Karpas-422 (cell line): ENCODE measurements around the gene NBPF3. TPM values are rescaled to one million over a fixed set of nuclear protein-coding genes. Genes with fewer than 3 reads are reported as not detected.
"Not testable (repeated sequence)": the region's sequence is repeated elsewhere in the genome, so short reads cannot be mapped to it uniquely, and the experiment has no call there.

Source experiments
- DNase-seq: peaks from one replicate; pipeline ENCODE4 v3.0.0-alpha.2; 2015
- H2AFZ ChIP-seq: fragments of 200-600 bp; sonication (generic); 2 replicates; pipeline ENCODE4 v1.6.1; 2014; ENCODE audit warnings: antibody characterized with exemption, low read length, mixed read lengths
- H3K27ac ChIP-seq: fragments of 200-600 bp; sonication (generic); 2 replicates; pipeline ENCODE4 v1.5.1; 2014; ENCODE audit warnings: mild to moderate bottlenecking, low read length, moderate library complexity
- H3K27me3 ChIP-seq: fragments of 200-600 bp; sonication (generic); 2 replicates; pipeline ENCODE4 v1.6.1; 2014; ENCODE audit warnings: low read length, mixed read lengths
- H3K36me3 ChIP-seq: fragments of 200-600 bp; sonication (generic); 2 replicates; pipeline ENCODE4 v1.6.1; 2014; ENCODE audit warnings: low read length, mixed read lengths; ENCODE audit not compliant: insufficient read depth
- H3K4me1 ChIP-seq: fragments of 200-600 bp; sonication (generic); 2 replicates; pipeline ENCODE4 v1.6.1; 2014; ENCODE audit warnings: mild to moderate bottlenecking, low read length, mixed read lengths
- H3K4me2 ChIP-seq: fragments of 200-600 bp; sonication (generic); 2 replicates; pipeline ENCODE4 v1.6.1; 2014; ENCODE audit warnings: low read length, low read depth, mild to moderate bottlenecking; ENCODE audit not compliant: poor library complexity, severe bottlenecking
- H3K4me3 ChIP-seq: fragments of 200-600 bp; sonication (generic); 2 replicates; pipeline ENCODE4 v1.5.1; 2014; ENCODE audit warnings: mild to moderate bottlenecking, antibody characterized with exemption, low read length, mixed read lengths
- H3K79me2 ChIP-seq: fragments of 200-600 bp; sonication (generic); 2 replicates; pipeline ENCODE4 v1.6.1; 2014; ENCODE audit warnings: mild to moderate bottlenecking, low read length, mixed read lengths
- H3K9ac ChIP-seq: fragments of 200-600 bp; sonication (generic); 2 replicates; pipeline ENCODE4 v1.6.0; 2014; ENCODE audit warnings: low read length
- H3K9me2 ChIP-seq: fragments of 200-600 bp; sonication (generic), shearing (Covaris generic); replicated peaks from 2 replicates; pipeline ENCODE4 v1.6.0; 2014; ENCODE audit warnings: mild to moderate bottlenecking, low read length, moderate library complexity; ENCODE audit not compliant: insufficient read depth
- H3K9me3 ChIP-seq: fragments of 300-700, 200-600 bp; sonication (generic); 2 replicates; pipeline ENCODE4 v1.6.1; 2014; ENCODE audit warnings: low read length, mixed read lengths
- H4K20me1 ChIP-seq: fragments of 200-600 bp; sonication (generic); 2 replicates; pipeline ENCODE4 v1.6.1; 2014; ENCODE audit warnings: mild to moderate bottlenecking, antibody characterized with exemption, low read length, low read depth; ENCODE audit not compliant: insufficient read depth
- total RNA-seq: library from RNA; depleted of rRNA; stranded (reverse); fragments of >200 nt; shearing (Covaris generic); gene quantifications from 2 replicates; pipeline ENCODE4 v1.2.3, GENCODE V29; 2014; ENCODE audit warnings: low replicate concordance; rRNA removed

Gene NBPF3
- total RNA-seq = 3.6 and 5.3 TPM in 2 replicates

- H2AFZ ChIP-seq = peak within 1 kb of the TSS; percentile 72
- peak; percentile 93 for DNase-seq
These were observed at the start of gene NBPF3 for GRCh38 chr1:21439721-21440629. TSS of gene NBPF3 (plus strand) at chr1:21440137. CDS start at chr1:21445087, 4,950 bp downstream.

GRCh38 chr1:21391497-21391896 lies 48.4 kb upstream of the NBPF3 start:
- no peak overlapping the region for H3K4me3 ChIP-seq
- peaks cover 11% of the 10 kb centered on the region for H3K4me1 ChIP-seq
- H3K9me2 ChIP-seq = no peaks in the 10 kb centered on the region
- no peak for DNase-seq
- no peak overlapping the region for H3K4me2 ChIP-seq
- H3K27ac ChIP-seq = no peak overlapping the region
- H3K27me3 ChIP-seq = no peaks in the 10 kb centered on the region
- H3K9me3 ChIP-seq = no peaks in the 10 kb centered on the region
- H3K36me3 ChIP-seq = no peaks in the 10 kb centered on the region
- no peak overlapping the region for H3K9ac ChIP-seq
- no peaks in the 10 kb centered on the region for H3K79me2 ChIP-seq
- H4K20me1 ChIP-seq = no peaks in the 10 kb centered on the region
- H2AFZ ChIP-seq = no peak overlapping the region

More at GRCh38 chr1:21439721-21440629, at the start of gene NBPF3:
- Histone ChIP-seq H3K4me1 (peaks cover 5% of the 10 kb centered on the region), H3K79me2 (no peaks in the 10 kb centered on the region), H3K4me3 (peak within 1 kb of the TSS; percentile 72), H3K9me2 (no peaks in the 10 kb centered on the region), H3K9ac (peak within 1 kb of the TSS; percentile 71), H3K27ac (no peak within 1 kb of the TSS), H3K9me3 (no peaks in the 10 kb centered on the region), H4K20me1 (no peaks in the 10 kb centered on the region), H3K36me3 (no peaks in the 10 kb centered on the region), H3K4me2 (peak within 1 kb of the TSS; percentile 68), H3K27me3 (no peaks in the 10 kb centered on the region)

GRCh38 chr1:21392587-21393263 lies 47.2 kb upstream of the NBPF3 start:
- no peak for DNase-seq
- Histone ChIP-seq H3K79me2 (no peaks in the 10 kb centered on the region), H4K20me1 (no peaks in the 10 kb centered on the region), H3K4me1 (peaks cover 22% of the 10 kb centered on the region), H3K9me2 (no peaks in the 10 kb centered on the region), H2AFZ (0 out of 2 replicates have a peak overlapping the region, but pooled peaks have one; percentile 36), H3K9ac (no peak overlapping the region), H3K4me3 (no peak overlapping the region), H3K27me3 (no peaks in the 10 kb centered on the region), H3K27ac (no peak overlapping the region), H3K9me3 (no peaks in the 10 kb centered on the region), H3K36me3 (no peaks in the 10 kb centered on the region), H3K4me2 (no peak overlapping the region)

- H3K79me2 ChIP-seq = no peaks in the 10 kb centered on the region
- H3K4me2 ChIP-seq = peak overlapping the region; percentile 33
- no peaks in the 10 kb centered on the region for H3K9me3 ChIP-seq
- no peak overlapping the region for H3K9ac ChIP-seq
- no peaks in the 10 kb centered on the region for H3K9me2 ChIP-seq
- H3K36me3 ChIP-seq = no peaks in the 10 kb centered on the region
- H3K4me3 ChIP-seq = no peak overlapping the region
- H4K20me1 ChIP-seq = no peaks in the 10 kb centered on the region
- peak overlapping the region; percentile 35 for H3K27ac ChIP-seq
- DNase-seq = peak; percentile 51
- H3K4me1 ChIP-seq = peaks cover 24% of the 10 kb centered on the region
- H3K27me3 ChIP-seq = no peaks in the 10 kb centered on the region
- peak overlapping the region; percentile 23; the same call in 1 of the 2 replicates for H2AFZ ChIP-seq
These were observed 43.4 kb upstream of the NBPF3 start for GRCh38 chr1:21396516-21396915.

GRCh38 chr1:21397813-21398188 lies 42.1 kb upstream of the NBPF3 start:
- H3K27ac ChIP-seq = no peak overlapping the region
- H3K9me2 ChIP-seq = no peaks in the 10 kb centered on the region
- peaks cover 24% of the 10 kb centered on the region for H3K4me1 ChIP-seq
- H3K4me2 ChIP-seq = peak overlapping the region; percentile 44
- no peak overlapping the region for H3K9ac ChIP-seq
- peak overlapping the region; percentile 85; the same call in 1 of the 2 replicates for H2AFZ ChIP-seq
- no peaks in the 10 kb centered on the region for H4K20me1 ChIP-seq
- no peaks in the 10 kb centered on the region for H3K79me2 ChIP-seq
- H3K36me3 ChIP-seq = no peaks in the 10 kb centered on the region
- no peaks in the 10 kb centered on the region for H3K27me3 ChIP-seq
- DNase-seq = peak; percentile 72
- H3K4me3 ChIP-seq = peak overlapping the region; percentile 33; the same call in 1 of the 2 replicates
- H3K9me3 ChIP-seq = no peaks in the 10 kb centered on the region

- not testable (repeated sequence) for H3K27ac ChIP-seq, H2AFZ ChIP-seq, H3K9me3 ChIP-seq, H3K27me3 ChIP-seq, H3K9ac ChIP-seq, H3K4me2 ChIP-seq, H3K4me3 ChIP-seq, H4K20me1 ChIP-seq, H3K9me2 ChIP-seq, H3K4me1 ChIP-seq, DNase-seq, H3K79me2 ChIP-seq, H3K36me3 ChIP-seq
These were observed 38.1 kb upstream of the NBPF3 start for GRCh38 chr1:21401726-21402346.

- Histone ChIP-seq H4K20me1 (no peaks in the 10 kb centered on the region), H3K9me3 (no peaks in the 10 kb centered on the region), H3K9ac (no peak overlapping the region)
These were observed 33.3 kb upstream of the NBPF3 start for GRCh38 chr1:21406659-21407058.

GRCh38 chr1:21409897-21410296 lies 30.0 kb upstream of the NBPF3 start:
- not testable (repeated sequence) for H3K79me2 ChIP-seq, H3K9me2 ChIP-seq, H3K9me3 ChIP-seq

More at GRCh38 chr1:21406659-21407058, 33.3 kb upstream of the NBPF3 start:
- H3K4me1 ChIP-seq = no peaks in the 10 kb centered on the region
- no peak for DNase-seq
- no peaks in the 10 kb centered on the region for H3K27me3 ChIP-seq
- no peaks in the 10 kb centered on the region for H3K36me3 ChIP-seq
- no peaks in the 10 kb centered on the region for H3K9me2 ChIP-seq
- H3K4me3 ChIP-seq = no peak overlapping the region
- H3K4me2 ChIP-seq = no peak overlapping the region
- H3K79me2 ChIP-seq = no peaks in the 10 kb centered on the region
- H2AFZ ChIP-seq = no peak overlapping the region
- no peak overlapping the region for H3K27ac ChIP-seq

More at GRCh38 chr1:21409897-21410296, 30.0 kb upstream of the NBPF3 start:
- DNase-seq, H3K36me3 ChIP-seq, H3K27me3 ChIP-seq, H4K20me1 ChIP-seq, H3K4me2 ChIP-seq, H3K27ac ChIP-seq, H3K4me3 ChIP-seq, H3K9ac ChIP-seq, H2AFZ ChIP-seq: not testable (repeated sequence)
- peaks cover 13% of the 10 kb centered on the region for H3K4me1 ChIP-seq
